Pulmonary artery endothelial cell (primary cell): ENCODE measurements around the gene ETFBKMT. TPM values are rescaled to one million over a fixed set of nuclear protein-coding genes. Genes with fewer than 3 reads are reported as not detected.

Source experiments
- DNase-seq: peaks from one replicate; pipeline ENCODE4 v3.0.0-alpha.2; 2011; ENCODE audit warnings: low read depth, low spot score
- total RNA-seq: library from RNA; depleted of rRNA; stranded (reverse); fragments of >200 nt; gene quantifications from 2 replicates; pipeline ENCODE4 v1.2.3, GENCODE V29; 2014

Gene ETFBKMT
- 2.7 and 3.4 TPM in 2 replicates for total RNA-seq

GRCh38 chr12:31659087-31659942 is at the start of gene ETFBKMT:
TSS of gene ETFBKMT (plus strand) at chr12:31659688. CDS start at chr12:31661954, 2,266 bp downstream.
- DNase-seq, result peak; percentile 24

- DNase-seq, result no peak
Observed at GRCh38 chr12:31612819-31613218, 46.7 kb upstream of the ETFBKMT start.

- DNase-seq, result no peak
Observed at GRCh38 chr12:31618228-31619025, 41.1 kb upstream of the ETFBKMT start.

DNA sequence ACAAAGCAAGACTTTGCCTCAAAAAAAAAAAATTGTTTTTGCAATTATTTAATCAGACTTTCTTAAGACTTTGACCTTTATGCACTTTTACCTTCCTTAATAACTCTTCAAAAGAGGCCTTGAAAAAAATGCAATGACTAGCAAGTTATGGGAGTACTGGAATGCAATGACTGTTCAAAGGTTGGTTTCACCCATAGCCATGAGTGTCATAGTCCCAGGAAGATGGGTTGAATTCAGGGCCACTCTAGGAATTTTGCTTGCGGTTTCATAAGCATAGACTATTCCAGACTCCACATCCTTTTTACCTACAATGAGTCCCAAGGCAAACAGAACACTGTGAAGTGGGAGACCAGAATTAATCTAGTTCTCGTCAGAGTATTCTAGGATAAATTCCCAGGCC is 39.2 kb upstream of the ETFBKMT start:
- no peak for DNase-seq

GRCh38 chr12:31622038-31622437 is 37.5 kb upstream of the ETFBKMT start:
- DNase-seq, result no peak

DNA sequence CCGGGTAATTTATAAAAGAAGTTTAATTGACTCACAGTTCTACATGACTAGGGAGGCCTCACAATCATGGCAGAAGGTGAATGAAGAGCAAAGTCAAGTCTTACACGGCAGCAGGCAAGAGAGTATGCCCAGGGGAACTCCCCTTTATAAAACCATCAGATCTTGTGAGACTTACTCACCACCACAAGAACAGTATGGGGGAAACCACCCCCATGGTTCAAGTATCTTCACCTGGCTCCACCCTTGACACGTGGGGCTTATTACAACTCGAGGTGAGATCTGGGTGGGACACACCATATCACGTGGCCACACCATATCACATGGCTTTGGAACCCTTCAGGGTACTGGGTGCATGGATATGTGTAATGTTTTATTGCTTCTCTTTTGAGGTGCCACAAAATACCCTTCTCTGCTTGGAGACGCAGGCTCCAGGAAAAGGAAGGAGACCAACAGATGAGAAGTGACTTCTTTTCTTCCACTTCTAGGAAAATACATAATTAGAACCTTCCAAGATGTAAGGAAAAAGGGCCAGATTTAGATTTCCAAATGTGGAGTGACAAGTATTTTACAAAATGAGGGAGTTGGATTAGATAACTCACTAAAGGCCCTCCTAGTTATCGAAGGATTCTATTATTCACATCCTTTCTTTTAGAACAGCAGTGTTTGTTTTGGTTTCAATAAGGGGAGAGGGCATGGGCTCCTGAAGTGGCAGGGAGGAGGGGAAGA is 33.1 kb upstream of the ETFBKMT start:
- DNase-seq, result no peak

DNA sequence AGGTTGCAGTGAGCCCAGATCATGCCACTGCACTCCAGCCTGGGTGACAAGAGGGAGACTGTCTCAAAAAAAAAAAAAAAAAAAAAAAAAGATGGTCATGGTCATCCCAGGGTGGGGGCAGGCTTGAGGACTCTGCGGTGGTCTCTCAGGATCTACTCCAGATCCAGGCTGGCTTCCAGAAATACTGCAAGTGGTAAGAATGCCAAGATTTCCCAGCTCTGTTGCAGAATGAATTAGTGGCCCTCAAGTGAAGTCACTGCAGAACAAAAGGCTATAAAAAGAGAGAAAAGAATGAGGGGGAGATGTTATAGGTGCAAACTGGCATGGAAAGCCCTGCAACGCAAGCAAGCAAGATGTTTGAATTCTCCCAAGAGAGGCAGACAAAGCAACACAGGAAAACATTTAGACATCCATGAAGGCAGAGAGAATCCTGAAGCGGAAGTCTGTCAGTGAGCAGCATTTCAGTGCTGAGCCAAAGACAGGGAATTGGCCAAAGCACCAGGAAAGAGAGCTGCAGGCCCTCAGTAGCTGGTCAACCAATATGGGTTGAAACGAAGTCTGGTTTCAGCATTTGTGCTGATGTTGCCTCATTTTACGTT is 31.9 kb upstream of the ETFBKMT start:
- no peak for DNase-seq

DNA sequence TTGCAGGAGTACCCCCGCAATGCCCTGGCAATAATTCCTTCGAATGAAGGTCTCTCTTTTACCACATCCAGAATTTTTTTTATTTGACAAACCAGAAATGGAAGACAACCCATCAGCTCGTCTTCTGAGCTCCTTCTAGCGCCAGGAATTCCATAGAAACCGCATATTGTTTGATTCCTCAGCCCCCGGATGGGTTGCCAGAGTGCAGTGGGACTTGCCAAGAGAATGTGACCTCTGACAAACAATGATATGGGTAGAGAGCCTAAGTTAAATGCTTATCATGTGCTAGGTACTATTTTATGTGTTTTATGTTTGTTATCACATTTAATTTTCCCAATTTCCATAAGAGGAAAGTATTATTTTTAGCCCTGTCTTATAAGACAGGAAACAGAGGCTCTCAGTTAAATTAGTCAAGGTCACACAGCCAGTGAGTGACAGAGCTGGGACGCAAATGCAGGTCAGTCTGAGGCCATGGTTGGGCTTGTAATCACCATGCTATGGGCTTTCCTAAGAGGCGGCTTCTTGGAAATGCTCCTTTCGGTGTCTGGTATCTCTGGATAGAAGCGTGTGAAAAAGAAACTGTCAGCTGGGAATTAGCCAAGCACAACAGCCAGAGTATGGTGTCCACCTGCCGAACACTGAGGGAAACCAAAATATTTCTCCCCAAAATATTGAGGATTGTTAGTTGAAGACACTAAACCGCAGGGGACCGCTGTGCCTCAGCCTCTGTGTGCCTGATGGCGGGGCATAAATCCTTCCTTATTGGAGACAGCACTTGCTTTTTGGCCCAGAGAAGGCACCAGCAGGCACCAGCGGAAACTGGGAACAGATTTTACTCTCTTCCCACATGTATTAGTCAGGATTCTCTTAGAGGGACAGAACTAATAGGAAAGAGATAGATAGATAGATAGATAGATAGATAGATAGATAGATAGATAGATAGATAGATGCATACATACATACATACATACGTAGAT is 29.4 kb upstream of the ETFBKMT start:
- DNase-seq, result no peak

DNA sequence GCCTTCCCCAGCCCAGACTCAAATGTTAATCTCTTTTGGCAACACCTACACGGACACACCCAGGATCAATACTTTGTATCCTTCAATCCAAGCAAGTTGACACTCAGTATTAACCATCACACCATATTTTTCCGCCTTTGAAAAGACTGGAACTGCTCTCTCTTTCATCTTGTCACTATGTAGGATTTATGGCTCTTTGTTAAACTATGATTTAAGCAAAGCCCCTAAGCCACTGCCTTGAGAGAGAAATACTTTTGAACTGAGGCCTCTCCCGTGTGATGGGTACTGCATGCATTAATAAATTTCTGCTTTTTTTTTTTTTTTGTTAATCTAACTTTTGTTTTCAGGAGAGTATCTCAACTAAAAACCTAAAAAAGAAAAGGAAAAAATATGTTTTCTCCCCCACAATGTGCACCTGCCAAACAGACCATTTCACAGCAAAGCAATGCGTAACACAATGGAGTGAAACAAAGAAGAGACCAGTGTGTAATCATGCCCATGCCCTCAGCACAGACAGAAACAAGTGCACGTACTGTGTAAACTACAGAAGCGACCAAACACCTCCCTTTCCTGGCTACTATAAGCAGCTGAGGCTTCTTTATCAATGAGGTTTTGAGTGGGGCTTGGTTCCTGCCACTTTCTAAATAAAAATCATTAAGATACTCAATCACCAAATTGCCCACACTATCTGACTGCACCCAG is 28.3 kb upstream of the ETFBKMT start:
- no peak for DNase-seq

GRCh38 chr12:31631809-31632208 is 27.7 kb upstream of the ETFBKMT start:
- DNase-seq, result no peak

DNA sequence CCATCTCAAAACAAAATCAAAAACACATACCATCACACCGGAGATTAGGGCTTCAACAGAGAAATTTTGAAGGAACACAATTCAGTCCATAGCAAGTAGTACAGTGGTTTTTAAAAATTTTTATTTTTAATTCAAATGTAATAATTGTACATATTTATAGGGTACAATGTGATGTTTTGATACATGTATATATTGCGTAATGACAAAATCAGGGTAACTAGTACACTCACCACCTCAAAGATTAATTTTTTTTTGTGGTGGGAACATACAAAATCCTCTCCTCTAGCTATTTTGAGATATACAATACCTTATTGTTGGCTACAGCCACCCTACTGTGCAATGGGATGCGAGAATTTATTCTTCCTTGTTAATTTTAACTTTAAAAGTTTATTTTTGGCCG is 26.0 kb upstream of the ETFBKMT start:
- DNase-seq, result no peak

- no peak for DNase-seq
Observed at GRCh38 chr12:31634620-31635019, 24.9 kb upstream of the ETFBKMT start.

- no peak for DNase-seq
Observed at GRCh38 chr12:31641509-31642090, 17.9 kb upstream of the ETFBKMT start.

- DNase-seq, result no peak
Observed at GRCh38 chr12:31644536-31644935, 15.0 kb upstream of the ETFBKMT start.

DNA sequence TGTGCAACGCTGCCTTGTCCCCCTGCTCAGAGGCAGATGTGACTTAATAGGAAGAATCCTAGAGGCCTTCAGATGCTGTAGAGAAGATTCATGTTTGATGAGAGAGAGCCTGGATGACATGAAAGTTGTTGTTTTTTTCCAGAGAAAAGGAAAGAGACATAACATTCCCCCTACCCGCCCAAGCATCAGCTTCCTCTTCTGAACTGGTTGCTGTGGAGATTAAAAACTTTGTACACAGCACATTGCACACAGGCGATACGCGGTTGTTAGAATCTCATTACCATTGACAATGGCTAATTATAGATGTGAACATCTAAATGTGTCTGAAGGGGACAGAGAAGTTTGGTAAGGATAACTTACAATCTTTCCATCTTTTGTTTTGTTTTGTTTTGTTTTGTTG is 13.6 kb upstream of the ETFBKMT start:
- no peak for DNase-seq

DNA sequence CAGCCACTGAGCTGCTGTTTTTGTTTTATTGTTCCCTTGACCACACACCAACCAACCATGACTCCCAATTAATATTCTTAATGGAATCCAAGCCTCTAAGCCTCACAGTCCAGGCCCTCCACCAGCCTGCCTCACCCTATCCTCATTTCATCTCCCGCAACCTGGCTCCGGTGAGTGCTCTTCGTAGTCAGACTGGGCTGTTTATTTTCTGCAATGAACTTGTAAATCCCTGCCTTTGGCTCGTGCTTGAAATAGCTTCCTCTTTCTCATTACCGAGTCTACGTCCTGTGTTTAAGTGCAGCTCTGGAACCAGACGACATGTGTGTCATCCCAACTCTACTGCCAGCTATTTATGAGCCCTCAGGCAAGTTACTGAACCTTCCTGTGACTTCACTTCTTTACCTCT is 12.4 kb upstream of the ETFBKMT start:
- no peak for DNase-seq

- no peak for DNase-seq
Observed at GRCh38 chr12:31650918-31651317, 8.6 kb upstream of the ETFBKMT start.

GRCh38 chr12:31651893-31652521 is 7.5 kb upstream of the ETFBKMT start:
- DNase-seq, result no peak

GRCh38 chr12:31655208-31655607 is 4.3 kb upstream of the ETFBKMT start:
- DNase-seq, result no peak
